NCI-H2196 treated with DMSO at 0.1 percent for 48 hours (cell line): ENCODE measurements around the gene EGFLAM.
A peak's percentile ranks its signal among the peaks of the same experiment; 100 is the strongest.

Experiments used
- DNase-seq: peaks from one replicate; lab custom pipeline; 2025; ENCODE audit not compliant: unreplicated experiment; lab: John Stamatoyannopoulos, UW

EGFLAM gene

DNA sequence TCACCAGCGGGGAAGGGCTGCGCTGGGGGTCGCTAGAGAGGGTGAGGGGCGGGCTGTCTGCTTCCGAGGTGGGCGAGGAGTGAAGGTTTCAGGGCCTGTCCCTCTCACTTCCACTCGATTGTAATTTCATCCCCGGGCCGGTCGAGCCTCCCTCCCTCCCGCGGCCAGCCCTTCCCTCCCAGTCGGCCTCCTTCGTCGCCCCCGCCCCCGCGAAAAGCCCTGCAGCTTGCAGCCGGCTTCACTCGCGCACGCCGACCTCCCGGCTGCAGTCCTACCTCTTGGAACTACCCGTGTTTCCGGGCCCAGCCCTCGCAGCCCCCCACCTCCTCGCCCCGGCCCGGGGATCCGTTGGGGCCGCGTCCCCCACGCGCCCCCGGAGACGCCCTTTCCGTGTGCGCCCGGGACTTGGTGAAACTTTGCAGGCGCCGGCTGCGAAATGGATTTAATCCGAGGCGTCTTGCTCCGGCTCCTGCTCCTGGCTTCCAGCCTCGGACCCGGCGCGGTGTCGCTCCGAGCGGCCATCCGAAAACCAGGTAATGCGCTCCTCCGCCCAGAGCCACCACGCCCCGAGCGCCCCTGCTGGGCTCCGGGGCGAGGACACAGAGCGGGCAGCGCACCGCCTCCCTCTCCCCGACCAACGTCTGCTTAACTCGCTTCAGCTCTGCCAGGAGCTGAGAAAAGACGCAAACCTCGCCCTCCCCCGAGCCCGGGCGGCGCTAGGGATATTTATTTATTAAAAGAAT is at the start of gene EGFLAM:
TSS of gene EGFLAM (plus strand) at position 241 of the 743 bp plus-strand sequence. CDS start at position 437, 196 bp downstream.
- DNase-seq: no peak

DNA sequence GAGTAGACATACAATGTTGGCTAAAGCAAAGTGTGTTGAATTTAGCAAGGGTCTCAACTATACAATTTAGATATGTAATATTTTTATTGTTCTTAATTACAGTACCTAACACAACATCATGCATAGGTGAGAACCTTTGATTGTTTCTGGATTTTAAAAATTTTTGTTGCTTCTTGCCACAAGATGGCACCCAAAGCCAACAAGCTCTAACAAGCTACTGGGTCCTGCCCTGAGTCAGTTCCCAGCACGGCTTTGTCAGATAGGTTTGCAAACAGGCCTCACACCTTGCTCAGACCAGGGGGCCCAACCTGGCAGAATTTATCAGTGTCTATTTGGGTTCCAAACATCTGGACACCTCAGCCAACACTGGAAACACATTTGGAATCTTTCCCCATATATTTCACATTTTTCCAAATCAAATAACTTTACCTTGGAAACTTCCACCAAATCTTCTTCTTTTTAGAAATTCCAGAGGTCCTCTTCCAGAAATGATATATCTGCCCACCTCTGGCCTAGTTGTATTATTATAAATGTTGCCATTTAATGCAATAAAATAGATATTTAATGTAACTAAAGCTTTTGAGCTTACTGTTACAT is 49.5 kb upstream of the EGFLAM start:
- DNase-seq: peak; percentile 23

DNA sequence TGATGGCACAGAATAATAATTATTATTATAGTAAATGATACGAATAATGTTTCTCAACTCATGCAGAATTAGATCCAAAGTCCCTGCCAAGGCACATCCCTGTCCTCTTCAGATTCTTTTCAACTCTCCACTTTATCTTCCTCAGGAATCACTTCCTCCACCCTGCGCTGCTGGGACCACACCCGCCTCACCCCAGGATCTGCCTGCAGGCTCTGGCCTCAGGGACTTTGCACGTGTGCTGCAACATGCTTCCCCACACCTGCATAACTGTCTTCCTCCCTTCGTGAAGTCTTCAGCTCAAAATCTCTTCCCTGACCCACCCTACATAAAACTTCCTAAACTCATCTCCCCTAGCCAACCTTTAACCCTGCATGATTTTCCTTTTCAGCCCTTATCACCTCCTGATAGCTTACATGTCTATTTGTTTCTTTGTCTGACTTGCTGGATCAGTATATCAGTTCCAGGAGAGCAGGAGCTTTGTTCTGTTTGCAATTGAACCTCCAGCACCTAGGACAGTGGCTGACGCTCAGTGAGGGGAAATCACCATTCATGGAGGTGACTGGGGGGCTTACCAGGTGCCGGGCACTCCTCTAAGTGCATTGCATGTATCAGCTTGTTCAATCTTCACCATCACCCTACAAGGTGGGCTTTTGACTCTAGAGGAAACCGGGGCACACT is 47.5 kb upstream of the EGFLAM start:
- no peak for DNase-seq

DNA sequence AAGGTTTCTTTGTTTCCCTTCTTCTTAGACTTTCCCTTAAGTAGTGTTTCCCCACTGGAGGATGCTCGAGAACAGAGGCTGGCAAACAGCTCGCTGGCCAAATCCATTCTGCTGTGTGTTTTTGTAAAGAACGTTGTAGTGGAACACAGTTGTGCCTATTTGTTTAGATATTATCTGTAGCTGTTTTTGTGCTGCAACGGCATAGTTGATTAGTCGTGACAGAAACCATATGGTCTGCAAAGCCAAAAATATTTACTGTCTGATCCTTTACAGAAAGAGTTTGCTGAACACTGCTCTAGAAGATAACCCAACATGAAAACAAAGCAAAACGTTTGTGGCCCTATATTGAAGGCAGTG is 47.0 kb upstream of the EGFLAM start:
- no peak for DNase-seq

DNA sequence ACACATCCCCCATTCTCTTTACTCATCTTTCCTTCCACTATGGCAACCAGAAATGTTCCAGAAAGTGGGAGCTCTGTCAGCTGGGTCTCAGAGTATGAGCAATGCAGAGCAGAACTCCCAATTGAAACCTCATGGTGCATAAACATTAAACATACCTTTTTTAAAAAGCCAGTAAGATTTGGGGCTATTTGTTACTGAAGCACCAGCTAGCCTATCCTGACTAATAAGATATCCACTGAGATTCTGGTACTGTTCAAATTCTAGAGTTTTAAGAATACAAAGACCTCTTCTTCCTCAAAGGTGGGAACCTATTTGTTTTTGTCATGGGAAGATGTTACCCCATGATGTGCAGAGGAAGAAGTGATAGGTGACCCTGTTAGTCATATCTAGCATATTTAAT is 46.1 kb upstream of the EGFLAM start:
- DNase-seq: no peak

DNA sequence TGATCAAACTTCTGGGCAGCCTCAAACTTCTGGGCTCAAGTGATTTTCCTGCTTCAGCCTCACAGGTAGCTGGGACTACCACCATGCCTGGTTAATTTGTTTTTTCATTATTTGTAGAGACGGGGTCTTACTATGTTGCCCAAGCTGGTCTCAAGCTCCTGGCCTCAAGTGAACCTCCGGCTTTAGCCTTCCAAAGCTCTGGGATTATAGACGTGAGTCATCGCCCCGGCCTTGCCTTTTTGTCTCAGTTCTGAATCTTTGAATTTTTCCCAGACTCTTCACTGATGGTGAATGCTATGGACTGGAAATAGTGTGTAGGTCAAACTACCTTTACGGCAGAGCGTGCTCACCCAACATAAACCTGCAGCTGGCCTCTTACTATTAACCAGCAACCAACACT is 32.3 kb upstream of the EGFLAM start:
- DNase-seq: no peak

DNA sequence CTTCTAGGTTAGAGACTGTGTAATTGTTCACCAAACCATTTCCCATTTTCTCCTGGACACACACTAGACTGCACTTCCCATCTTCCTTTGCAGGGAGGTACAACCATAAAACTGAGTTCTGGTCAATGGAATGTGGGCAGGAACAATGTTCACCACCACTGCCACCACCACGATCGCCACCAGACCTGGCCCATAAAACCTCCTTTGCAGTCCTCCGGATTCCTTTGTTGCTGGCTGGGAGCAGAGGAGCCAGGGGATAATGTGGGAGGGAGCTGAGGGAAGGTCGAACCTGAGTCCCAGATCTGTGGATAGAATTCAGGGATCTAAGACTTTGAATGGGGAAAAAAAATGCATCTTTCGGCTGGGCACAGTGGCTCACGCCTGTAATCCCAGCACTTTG is 29.4 kb upstream of the EGFLAM start:
- no peak for DNase-seq

DNA sequence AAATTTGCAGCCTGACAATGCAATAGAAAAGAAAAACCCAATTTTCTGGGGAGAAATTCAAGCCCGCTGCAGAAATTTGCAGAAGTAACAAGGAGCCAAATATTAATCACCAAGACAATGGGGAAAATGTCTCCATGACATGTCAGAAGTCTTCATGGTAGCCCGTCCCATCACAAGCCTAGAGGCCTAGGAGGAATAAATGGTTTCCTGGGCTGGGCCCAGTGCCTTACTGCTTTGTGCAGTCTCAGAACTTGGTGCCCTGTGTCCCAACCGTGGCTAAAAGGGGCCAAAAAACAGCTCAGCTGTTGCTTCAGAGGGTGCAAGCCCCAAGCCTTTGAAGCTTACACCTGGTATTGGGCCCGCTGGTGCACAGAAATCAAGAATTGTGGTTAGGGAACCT is 23.6 kb upstream of the EGFLAM start:
- no peak for DNase-seq

DNA sequence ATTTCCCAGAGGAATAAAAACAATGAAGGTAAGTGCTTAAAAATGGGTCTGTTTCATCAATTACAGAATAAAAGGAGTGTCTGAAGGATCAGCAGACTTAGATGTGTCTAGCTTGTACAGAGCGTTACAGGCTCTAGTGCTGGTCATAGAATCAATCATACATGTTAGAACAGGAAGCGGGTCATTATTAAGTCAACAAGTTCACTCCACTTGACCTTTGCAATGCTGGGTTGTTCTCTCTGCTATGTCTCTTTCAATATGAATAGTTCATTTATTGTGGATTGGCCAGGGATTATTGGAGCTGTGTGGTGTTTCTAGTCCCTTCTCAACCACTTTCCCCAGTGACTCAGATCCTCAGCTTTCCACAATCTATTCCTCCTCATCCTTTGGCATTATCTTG is 20.7 kb upstream of the EGFLAM start:
- no peak for DNase-seq

DNA sequence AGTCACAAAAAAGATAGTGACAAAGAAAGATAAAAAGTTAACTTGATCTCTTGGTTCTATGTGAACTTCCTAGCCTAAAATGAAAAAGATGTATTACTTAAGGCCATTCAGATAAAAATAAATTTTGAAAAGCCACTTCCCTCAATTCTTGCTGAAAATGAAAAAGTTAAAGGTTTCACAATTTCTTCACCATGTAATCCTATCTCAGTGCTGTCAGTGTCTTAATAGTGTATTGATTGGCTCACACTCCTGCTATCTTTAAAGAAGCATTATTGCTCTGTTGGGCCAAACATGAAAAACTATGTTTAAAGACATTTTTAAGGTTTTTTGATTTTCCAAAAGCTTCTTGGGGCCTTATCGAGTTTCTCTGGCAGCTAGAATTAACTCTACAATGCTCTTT is 18.1 kb upstream of the EGFLAM start:
- no peak for DNase-seq

DNA sequence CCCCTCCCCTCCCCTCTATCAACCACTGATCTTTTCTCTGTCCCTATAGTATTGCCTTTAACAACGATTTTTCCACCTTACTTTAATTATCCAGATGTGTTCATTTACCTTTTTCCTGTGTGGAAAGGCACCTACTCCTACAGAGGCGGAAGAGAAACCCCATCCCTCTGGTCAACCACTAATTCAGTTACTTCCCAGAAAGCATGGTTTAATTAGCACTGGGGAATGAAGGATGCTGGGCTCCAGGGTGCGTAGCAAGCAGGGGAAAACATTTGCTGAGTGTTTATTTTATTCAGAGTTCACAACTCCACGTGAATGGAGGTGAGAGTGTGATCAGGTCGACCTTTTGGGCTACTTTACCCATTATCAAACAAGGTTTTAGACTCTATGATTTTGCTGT is 16.7 kb upstream of the EGFLAM start:
- no peak for DNase-seq

DNA sequence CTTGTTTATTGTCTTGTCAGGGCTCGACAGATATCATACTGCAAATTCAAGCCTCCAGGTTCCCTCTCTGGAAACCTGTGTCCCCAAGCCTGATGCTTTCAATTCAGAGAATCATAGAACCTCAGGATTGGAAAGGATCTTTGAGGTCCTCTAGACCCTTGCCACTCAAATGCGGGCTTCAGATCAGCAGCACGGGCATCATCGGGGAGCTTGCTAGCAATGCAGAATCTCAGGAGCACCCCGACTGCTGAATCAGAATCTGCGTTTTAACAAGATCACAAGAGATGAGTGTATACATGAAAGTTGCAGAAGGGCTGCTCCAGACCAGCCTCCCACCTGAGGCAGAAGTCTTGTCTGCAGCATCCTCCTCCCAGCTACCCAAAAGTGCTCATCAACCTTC is 13.1 kb upstream of the EGFLAM start:
- no peak for DNase-seq

DNA sequence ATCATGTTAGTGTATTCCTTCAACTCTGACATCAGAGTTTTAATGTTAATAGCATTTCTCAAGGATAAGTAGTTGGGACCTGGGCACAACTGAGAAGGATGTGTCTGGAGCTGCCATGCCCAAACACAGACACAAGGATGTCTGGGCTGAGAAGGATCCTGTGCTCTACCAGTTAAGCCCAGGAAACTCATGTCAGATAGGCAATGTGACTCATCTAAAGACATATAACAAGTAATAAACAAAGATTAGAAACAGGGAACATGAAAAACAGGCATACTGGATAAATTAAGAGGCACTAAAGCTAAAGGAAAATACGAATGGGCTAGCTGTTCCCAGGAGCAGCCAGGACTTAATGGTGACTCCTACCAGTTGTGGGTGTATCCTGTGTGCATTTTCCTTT is 9.1 kb upstream of the EGFLAM start:
- no peak for DNase-seq

DNA sequence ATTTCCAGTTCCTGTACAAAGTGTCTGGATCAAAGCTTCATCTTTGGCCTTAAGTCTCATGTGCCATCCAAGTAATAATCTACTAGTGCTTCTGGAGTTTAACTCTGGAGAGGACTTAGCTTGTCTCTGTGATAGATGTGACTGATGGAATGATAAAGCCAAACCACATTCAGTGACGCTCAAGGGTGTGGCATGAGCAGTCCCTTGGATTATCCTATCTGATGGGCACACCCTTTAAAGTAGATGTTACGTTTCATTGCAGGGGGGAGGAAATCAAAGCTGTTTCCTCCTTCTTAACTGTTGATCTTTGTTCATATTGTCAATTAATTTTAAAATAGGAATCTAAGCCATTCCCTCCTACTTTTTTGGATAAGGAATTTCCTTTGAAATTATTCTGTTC is 8.5 kb upstream of the EGFLAM start:
- DNase-seq: no peak

DNA sequence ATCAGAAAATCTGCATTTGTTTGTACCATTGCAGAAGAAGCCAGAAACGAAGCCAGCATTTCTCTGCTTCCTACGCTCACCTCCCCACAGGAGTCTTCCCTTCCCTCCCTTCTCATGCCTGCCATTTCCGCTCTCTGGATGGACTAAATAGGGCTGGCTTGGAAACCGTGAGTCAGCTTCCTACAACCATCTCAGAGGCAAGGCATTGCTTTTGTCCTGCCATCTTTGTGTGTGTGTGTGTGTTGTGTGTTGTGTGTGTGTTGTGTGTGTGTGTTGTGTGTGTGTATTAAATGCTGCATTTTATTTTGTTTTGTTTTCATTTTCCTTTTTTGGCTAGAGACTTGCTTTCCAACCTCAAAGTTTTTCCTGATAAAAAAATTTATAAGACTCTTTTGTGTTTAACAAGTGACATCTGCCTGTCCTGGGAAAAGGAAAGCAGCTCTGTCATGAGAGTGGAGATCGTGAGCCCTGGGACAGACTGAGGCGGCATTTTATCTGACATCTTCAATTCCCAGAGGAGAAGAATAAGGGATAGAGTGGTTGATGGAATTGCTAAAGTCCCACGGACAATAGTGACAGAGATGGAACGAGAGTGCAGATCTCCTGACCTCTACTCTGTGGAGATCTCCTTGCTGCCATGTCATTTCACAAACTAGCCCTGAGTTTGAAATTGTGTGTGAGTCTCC is 7.5 kb upstream of the EGFLAM start:
- DNase-seq: no peak

DNA sequence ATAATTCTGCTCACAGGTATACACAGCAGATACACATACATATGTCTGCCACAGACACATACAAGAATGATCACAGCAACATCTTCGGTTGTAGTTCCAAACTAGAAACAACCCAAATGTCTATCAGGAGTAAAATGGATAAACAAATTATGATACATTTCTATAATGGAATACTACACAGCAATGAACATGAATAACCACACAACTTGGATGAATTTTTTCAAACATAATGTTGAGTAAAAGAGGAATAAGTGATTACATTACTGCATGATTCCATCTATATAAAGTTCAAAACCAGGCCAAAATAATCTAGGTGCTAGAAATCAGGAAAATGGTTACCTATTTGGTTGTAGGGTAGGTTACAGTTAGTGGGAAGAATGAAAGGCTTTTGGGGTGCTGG is 4.6 kb upstream of the EGFLAM start:
- no peak for DNase-seq

DNA sequence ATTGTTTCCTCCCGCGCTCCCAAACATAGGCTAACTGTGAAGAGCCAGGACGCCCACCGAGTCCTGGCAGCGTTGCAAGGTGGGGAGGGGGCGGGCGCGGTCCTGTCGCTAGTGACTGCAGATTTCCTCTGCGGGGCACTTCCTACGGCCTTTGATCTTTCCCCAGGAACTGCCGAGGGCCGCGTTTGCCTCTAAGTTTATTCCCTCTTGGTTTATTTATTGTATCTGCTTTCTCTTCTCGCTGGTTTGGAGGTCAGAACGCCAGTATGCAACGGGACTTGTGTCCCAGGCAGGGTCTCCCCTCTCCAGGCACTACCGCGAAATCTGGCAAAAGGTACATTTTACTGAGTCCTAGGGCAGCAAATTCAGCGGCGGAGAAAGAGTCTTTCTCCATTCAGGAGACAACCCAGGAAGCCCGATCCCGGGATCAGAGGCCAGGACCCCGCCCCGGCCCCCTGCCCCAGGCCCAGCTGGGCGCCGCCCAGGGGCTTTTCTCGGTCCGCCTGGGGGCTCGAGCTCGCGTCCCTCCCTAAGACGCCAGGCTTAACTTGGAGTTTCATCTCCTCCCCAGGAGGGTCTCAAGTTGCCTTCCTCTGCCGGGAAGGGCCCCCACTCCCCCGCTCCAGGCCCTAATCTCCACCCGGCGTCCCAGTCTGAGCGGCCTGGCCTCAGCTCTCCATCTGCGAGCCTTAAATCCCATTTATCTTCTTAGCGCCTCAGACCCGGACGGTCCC is 884 bp upstream of the EGFLAM start:
- DNase-seq: no peak

DNA sequence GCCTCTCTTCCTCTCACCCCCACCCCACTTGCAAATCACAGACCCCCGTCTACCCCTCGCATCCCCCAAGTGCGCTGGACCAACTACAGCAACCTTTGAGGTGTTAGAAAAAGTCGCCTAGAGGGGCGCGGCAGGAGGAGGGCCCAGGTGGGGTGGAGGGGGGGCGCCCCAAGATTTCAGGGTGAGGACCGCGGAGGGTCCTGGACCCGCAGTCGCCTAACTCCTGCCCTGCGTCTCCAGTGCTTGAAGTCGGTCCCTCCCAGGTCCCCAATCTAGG is 379 bp upstream of the EGFLAM start:
- DNase-seq: no peak

DNA sequence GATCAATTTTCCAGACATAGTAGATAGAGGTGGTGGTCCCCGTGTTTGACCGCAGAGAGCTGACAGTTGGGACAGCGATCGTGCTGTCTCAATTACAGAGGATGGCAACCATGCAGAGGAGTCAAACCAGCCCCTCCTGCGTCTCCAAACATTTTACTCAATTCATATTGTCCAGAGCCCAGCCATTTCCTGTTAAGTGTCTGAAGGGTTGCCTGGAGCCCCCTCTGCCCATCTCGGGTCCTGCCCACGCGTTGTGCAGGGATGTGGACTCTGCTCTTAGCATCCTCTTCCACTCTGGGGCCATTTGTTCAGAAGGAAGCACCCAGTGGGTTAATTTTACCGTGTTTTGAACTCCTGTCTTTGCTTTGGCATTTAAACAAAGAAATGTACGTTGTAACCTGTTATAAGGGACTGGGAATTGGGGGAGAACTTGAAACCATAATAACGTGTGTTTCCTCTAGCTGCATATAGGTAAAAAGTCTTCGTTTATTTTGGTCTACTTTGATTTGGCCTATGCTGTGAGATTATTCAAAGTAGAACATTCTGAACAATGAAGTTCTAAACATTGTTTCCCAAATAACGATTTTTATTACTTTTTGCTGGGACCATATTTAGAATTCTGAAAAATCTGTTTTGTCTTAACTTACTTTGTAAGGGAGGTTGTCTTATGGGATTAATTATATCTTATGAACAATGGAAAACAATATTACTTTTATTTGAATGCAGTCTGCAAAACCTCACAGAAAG is 876 bp downstream of the EGFLAM start:
- DNase-seq: no peak

DNA sequence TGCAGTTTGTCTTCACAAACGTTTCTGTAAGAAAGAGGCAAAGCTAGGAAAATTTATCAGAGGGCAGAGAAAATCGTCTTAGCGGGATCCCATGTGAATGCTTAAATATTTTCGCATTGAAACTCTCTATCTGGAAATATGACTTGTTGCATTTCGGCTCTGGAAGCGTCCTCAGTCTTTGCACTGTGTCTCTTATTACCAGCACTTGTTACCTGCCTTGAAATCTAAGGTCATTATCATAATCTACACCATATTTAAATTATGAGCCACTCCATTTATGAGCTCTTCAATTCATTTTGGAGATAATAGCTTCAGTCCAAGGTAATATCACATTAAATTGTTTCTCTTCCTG is 1.4 kb downstream of the EGFLAM start:
- no peak for DNase-seq

DNA sequence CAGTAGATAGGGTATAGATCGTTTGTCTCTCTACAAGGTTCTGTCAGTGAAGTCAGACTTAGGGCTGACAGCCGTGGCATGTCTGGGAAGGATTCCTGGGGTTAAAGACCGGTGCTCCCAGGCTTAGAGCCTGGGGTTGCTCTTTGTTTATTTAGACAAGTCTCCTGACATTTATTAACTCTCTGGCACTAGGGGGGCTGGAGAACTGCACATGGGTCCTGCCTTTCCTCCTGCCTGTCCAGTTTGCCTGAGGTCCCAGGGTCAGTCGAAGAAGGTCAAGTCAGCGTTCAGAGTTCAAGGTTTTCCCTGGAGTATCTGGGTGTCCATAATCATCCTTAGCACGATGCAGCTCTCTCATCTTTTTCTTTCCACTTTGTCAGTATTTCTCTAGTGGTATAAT is 5.6 kb downstream of the EGFLAM start:
- DNase-seq: no peak
